Stimulated activated CD8-positive, alpha-beta memory T cell treated with anti-CD3 and anti-CD28 coated beads, Interleukin-7, amount 100 ng/mL, for 24 hours (primary cell): ENCODE measurements around the gene LACRT.
"Not testable (repeated sequence)": the region's sequence is repeated elsewhere in the genome, so short reads cannot be mapped to it uniquely, and the experiment has no call there.

ENCODE experiments used
- DNase-seq: peaks from one replicate; pipeline ENCODE4 v3.0.0-alpha.2; 2020; ENCODE audit warnings: low read depth

The LACRT gene, protein sequence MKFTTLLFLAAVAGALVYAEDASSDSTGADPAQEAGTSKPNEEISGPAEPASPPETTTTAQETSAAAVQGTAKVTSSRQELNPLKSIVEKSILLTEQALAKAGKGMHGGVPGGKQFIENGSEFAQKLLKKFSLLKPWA

GRCh38 chr12:54634795-54635194, at the start of gene LACRT:
Gene LACRT (minus strand): TSS chr12:54634895. CDS start chr12:54634841, 54 bp downstream.
- no peak for DNase-seq

DNA sequence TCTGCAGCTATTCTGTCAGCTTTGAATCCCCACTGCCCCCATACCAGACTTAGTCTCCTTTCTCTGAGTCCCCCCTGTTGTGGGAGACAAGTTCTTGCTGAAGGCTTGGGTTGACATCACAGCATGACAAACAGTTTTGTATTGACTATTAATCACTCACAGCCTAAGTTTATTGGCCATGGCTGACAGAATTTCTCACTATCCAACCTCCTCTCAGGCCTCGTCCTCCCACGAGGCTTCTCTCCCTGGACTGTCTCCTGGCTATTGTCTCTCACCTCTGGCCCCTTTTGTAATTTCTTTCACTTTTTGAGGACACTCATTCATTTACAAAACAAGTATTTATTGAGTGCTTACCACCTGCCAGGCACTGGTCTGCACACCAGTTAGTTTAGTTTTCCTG, 48.7 kb upstream of the LACRT start:
- no peak for DNase-seq

GRCh38 chr12:54682674-54683073, 48.0 kb upstream of the LACRT start:
- no peak for DNase-seq

- DNase-seq: no peak
Measured at GRCh38 chr12:54680374-54680773, 45.7 kb upstream of the LACRT start.

- DNase-seq: no peak
Measured at GRCh38 chr12:54678131-54678530, 43.4 kb upstream of the LACRT start.

GRCh38 chr12:54667945-54668344, 33.2 kb upstream of the LACRT start:
- DNase-seq: no peak

DNA sequence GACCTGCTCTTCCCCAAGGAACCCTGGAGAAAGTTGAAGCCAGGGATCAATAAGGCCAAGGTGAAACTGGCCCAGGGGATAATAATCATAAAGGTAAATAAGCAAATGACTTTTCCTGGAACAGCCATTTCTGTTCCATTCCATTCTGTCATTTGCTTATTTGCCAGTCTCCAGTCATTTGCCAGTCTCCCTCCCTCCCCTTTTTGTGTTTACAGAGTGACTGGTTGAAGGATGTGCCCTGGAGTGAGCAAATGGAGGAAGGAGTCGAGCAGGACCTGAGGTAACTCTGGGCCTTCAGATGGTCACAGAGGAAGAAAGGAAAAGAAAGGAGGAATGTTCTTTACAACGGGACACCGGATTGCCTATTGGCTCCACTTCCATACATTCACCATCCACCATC, 31.3 kb upstream of the LACRT start:
- no peak for DNase-seq

DNA sequence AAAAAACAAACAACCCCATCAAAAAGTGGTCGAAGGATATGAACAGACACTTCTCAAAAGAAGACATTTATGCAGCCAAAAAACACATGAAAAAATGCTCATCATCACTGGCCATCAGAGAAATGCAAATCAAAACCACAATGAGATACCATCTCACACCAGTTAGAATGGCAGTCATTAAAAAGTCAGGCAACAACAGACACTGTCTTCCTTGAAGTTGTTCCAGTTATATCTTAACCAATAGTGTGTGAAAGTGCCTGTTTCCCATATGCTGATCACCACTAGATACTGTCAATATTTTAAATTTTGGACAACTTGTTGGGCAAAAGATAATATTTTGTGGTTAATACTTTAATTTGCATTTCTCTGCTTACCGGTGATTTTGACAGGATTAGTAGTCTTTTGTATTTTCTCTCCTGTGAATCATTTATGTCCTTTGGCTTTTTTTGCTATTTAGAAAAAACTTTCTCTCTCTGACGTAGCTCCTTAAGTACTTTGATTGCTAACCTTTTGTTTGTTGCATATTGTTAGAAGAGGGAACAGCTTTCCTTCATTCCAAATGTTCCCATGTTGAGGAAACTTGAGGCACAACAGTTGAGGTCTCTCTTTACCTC, 30.4 kb upstream of the LACRT start:
- not testable (repeated sequence) for DNase-seq

DNA sequence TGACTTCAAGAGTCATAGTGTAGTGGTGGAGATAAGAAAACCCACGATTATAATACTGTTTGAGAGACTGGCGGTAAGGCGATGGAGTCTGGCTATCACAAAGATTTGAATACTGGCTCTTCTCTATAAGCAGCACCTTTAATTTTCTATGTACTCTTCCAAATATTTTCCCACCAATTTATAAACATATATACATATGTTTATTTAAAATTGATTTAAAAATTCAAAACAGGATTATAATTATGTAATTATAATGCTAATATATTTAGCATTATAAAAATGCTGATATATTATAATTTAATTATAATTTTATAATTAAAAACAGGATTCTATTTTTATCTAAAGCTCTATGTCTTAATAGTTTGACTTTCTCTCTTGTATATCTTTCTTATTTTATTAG, 28.9 kb upstream of the LACRT start:
- DNase-seq: no peak

DNA sequence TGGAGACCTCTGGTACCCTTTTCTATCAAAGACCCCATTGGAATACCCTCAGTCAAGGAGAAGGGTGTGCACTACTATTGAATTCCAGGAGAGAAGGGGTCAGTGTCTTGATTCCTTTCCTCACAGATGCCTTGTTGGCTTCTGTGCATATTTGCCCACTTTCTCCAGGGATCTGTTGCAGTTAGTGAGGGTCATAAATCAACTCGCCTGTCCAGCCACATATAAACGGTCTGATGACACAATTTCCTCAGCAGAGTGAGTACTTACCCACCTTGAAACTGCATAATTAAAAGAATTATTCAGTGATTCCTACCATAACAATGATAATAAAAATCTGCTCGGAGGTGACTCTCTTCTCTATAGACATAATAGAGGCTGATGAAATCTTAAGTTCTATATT, 27.3 kb upstream of the LACRT start:
- no peak for DNase-seq

DNA sequence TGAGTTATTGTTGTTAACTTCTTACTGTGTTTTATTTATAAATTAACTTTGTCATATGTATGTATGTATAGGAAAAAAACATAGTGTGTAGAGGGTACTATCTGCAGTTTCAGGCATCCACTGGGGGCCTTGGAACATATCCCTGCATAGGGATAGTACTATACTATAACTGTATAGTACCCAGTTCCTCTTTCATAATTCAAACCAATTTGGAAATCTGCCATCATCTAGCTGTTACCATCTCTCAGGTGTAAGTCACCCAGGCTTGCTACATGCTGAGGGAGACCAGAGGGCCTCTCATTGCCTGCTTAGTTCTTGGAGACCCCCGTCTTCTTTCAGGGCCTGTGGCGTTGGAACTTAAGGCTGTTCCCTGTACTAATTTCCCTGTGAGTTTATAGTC, 26.4 kb upstream of the LACRT start:
- no peak for DNase-seq

DNA sequence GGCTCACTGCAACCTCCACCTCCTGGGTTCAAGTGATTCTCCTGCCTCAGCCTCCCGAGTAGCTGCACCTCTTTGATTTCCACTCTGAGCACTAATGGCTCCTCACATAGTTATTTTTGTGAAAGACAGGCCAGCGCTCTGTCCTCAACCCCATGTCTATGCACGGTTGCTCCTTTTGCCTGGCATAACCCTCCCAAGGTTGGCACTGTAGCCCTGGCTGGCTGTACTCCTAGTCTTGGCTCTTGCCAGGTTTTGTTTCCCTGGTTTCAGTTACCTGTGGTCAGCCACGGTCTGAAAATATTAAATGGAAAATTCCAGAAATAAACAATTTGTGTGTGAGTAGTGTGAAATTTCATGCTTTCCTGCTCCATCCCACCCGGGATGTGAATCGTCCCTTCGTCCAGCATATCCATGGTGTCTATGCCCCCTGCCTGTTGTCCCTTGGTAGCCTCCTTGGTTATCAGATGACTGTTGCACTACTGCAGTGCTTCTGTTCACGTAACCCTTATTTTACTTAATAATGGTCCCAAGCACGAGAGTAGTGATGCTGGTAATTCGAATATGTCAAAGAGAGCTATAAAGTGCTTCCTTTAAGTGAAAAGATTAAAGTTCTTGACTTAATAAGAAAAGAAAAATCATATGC, 25.7 kb upstream of the LACRT start:
- no peak for DNase-seq

- DNase-seq: peak; percentile 27
Measured at GRCh38 chr12:54658306-54659264, 23.9 kb upstream of the LACRT start.

DNA sequence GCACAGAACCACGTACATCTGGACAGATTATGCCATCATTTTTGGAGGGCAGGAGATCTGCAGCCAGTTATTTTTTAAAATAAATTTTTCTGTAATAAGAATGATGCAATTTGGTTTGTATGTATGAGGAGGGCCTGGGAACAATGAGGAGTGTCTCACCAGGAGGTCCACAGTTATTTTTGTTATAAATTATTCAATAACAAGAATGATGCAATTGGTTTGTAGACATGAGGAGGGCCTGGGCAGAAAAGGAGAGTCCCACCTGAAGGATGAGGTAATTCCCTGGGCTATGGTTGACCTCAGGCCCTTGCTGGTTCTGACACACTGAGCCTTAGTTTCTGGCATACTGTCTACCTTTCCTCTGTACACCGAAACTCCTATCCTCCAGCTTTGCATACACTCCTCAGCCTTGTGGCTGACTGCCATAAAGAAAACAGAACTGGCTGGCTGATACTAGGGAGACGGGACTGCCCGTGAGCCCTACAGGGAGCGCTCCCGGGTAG, 22.5 kb upstream of the LACRT start:
- DNase-seq: no peak

DNA sequence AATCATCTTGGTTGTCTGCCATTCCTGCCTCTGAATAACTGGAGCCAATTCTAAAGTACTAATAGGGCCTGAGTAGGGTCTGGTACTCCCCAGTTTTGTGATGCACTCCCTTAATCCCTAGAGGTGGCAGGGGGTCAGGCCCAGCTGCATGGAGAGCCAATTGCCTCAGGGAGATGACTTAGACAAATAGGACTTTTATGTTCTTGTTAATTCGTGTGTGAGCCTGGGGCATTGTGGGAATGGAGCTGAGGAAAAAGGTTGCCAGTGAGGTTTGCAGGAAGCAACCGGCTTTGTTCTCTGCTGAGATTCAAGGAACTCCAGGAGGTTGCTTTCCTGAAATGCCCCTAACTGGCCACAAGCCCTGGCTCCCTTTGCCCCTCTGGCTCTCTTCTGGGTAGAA, 20.2 kb upstream of the LACRT start:
- DNase-seq: no peak

GRCh38 chr12:54653025-54653424, 18.3 kb upstream of the LACRT start:
- DNase-seq: no peak

DNA sequence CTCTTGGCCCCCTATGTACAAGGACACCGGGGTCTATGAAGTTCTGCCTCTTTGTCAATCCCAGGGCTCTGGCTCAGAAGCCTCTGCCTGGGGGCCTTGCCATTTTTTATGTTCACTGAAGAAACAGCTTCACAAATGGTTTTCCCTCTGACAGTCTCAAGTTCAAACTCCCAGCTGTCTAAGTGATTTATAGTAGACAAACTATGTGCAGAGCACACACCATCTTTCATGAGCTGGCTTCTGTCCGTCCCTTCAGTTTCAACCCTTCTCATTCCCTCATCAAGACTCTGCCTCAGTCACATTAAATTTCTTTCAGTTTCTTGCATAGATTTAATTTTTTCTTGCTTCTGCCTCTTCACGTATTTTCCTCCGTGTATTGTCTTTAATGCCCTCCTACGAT, 16.2 kb upstream of the LACRT start:
- no peak for DNase-seq

GRCh38 chr12:54650409-54650808, 15.7 kb upstream of the LACRT start:
- DNase-seq: no peak

- no peak for DNase-seq
Measured at GRCh38 chr12:54649825-54650224, 15.1 kb upstream of the LACRT start.

GRCh38 chr12:54648265-54648664, 13.6 kb upstream of the LACRT start, which contains the start of gene DCD:
Gene DCD (minus strand): TSS chr12:54648365. CDS start chr12:54648303, 62 bp downstream.
- no peak for DNase-seq

DNA sequence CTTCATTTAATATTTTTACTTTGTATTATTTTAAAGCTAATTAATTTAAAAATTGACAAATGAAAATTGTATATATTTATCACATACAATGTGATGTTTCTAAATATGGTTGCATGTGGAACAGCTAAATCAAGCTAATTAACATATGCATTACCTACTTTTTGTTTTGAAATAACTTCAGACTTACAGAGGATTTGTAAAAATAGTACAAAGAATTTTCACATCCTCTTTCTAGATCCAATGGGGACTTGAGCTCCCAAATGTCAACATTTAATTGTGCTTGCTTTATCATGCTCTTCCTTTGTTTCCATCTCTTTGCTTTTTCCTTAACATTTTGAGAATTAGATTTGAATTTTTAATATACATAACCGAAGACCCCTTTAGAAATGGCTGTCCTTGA, 6.9 kb upstream of the LACRT start:
- DNase-seq: no peak

GRCh38 chr12:54641089-54641488, 6.4 kb upstream of the LACRT start:
- no peak for DNase-seq
